Fibroblast of lung (primary cell): ENCODE data around the gene PRKCA. TPM values are rescaled to one million over a fixed set of nuclear protein-coding genes. Genes with fewer than 3 reads are reported as not detected.

Experiments used
- DNase-seq, 2 donors: peaks; one replicate each; pipeline versions ENCODE4 v3.0.0 to v3.0.0-alpha.2; 2010; ENCODE audit warnings: low read depth in 2 of 2
- H2AFZ ChIP-seq: 2 replicates; pipeline ENCODE4 v1.5.1; 2012; ENCODE audit warnings: low read length, control low read depth, inconsistent platforms
- H3K27ac ChIP-seq: 2 replicates; pipeline ENCODE4 v1.5.1; 2011; ENCODE audit warnings: low read length, control low read depth; ENCODE audit not compliant: insufficient read depth
- H3K27me3 ChIP-seq: 2 replicates; pipeline ENCODE4 v1.5.1; 2011; ENCODE audit warnings: mild to moderate bottlenecking, low read length; ENCODE audit not compliant: control insufficient read depth, insufficient read depth
- H3K36me3 ChIP-seq: 2 replicates; pipeline ENCODE4 v1.5.1; 2011; ENCODE audit warnings: low read length; ENCODE audit not compliant: control insufficient read depth, insufficient read depth
- H3K4me1 ChIP-seq: 2 replicates; pipeline ENCODE4 v1.5.1; 2011; ENCODE audit warnings: low read length; ENCODE audit not compliant: control insufficient read depth, insufficient read depth; ENCODE audit errors: extremely low read depth
- H3K4me2 ChIP-seq: 2 replicates; pipeline ENCODE4 v1.5.1; 2011; ENCODE audit warnings: low read length, control low read depth; ENCODE audit not compliant: insufficient read depth; ENCODE audit errors: extremely low read depth
- H3K4me3 ChIP-seq, 4 experiments: fragments of 200-600 bp in 1 of 4; sonication (generic) in 1 of 4; replicated peaks in 1 of 4; 2 replicates each; pipeline ENCODE4 v1.5.1; 2011 to 2016; ENCODE audit warnings: low read length in 4 of 4, low read depth in 3 of 4, mild to moderate bottlenecking in 3 of 4, control low read depth in 2 of 4, inconsistent platforms in 1 of 4, mixed read lengths in 1 of 4; ENCODE audit not compliant: insufficient read depth in 1 of 4; ENCODE audit errors: control extremely low read depth in 1 of 4
- H3K79me2 ChIP-seq: 2 replicates; pipeline ENCODE4 v1.5.1; 2012; ENCODE audit warnings: mild to moderate bottlenecking, low read length, inconsistent platforms; ENCODE audit not compliant: control insufficient read depth, insufficient read depth
- H3K9ac ChIP-seq: 2 replicates; pipeline ENCODE4 v1.5.1; 2011; ENCODE audit warnings: mild to moderate bottlenecking, low read length, control low read depth; ENCODE audit not compliant: insufficient read depth
- H3K9me3 ChIP-seq: 2 replicates; pipeline ENCODE4 v1.5.1; 2012; ENCODE audit warnings: low read depth, low read length; ENCODE audit not compliant: control insufficient read depth, insufficient read depth
- H4K20me1 ChIP-seq: 2 replicates; pipeline ENCODE4 v1.5.1; 2011; ENCODE audit warnings: low read length; ENCODE audit not compliant: control insufficient read depth, insufficient read depth; ENCODE audit errors: extremely low read depth
- CTCF ChIP-seq, 2 donors: IDR thresholded peaks in 1 of 2; conservative IDR thresholded peaks in 1 of 2; 1 replicate in 1 of 2; 2 replicates in 1 of 2; pipeline ENCODE4 v1.5.1; 2011 to 2012; ENCODE audit warnings: low read length in 2 of 2, control low read depth in 1 of 2, inconsistent platforms in 1 of 2, low read depth in 1 of 2, mild to moderate bottlenecking in 1 of 2
- EZH2 ChIP-seq: IDR thresholded peaks from 2 replicates; pipeline ENCODE4 v1.5.1; 2012; ENCODE audit warnings: low read length, control low read depth, mild to moderate bottlenecking; ENCODE audit errors: missing control alignments
- polyA plus RNA-seq, 2 donors: library from polyadenylated mRNA; depleted of rRNA in 1 of 2; stranded (reverse) in 1 of 2; unstranded in 1 of 2; fragments of >200 nt; gene quantifications; 2 replicates each; pipeline ENCODE4 v1.2.1, GENCODE V29; 2011 to 2012; ENCODE audit warnings: missing spikeins in 1 of 2
- total RNA-seq: library from RNA; depleted of rRNA; stranded (reverse); fragments of >200 nt; gene quantifications from 2 replicates; pipeline ENCODE4 v1.2.1, GENCODE V29; 2014

PRKCA gene
- total and polyA plus RNA-seq, 2 donors (not counting 1 experiment from before 2014, with no cell fraction given): 34.0 to 74.2 TPM

GRCh38 chr17:66400698-66401097 is 98.3 kb downstream of the PRKCA start:
- Histone ChIP-seq H3K36me3 (no peaks in the 10 kb centered on the region), H3K27me3 (no peaks in the 10 kb centered on the region), H3K4me2 (no peak overlapping the region), H3K9me3 (no peaks in the 10 kb centered on the region), H4K20me1 (no peaks in the 10 kb centered on the region), H2AFZ (no peak overlapping the region), H3K4me1 (peaks cover 11% of the 10 kb centered on the region), H3K27ac (no peak overlapping the region), H3K9ac (no peak overlapping the region), H3K4me3 (no peak overlapping the region), H3K79me2 (peaks cover 70% of the 10 kb centered on the region)
- TF ChIP-seq EZH2: no peak
- TF ChIP-seq CTCF (conservative IDR thresholded peaks at IDR 0.05 in 1 of 2, IDR thresholded peaks at IDR 0.05 in 1 of 2; ENCODE audit: low read depth in 1 of 2, low read length in 2 of 2): no peak
- DNase-seq: no peak

GRCh38 chr17:66401364-66401763 is 99.0 kb downstream of the PRKCA start:
- Histone ChIP-seq H3K36me3 (no peaks in the 10 kb centered on the region), H3K4me3 (no peak overlapping the region), H4K20me1 (no peaks in the 10 kb centered on the region), H3K79me2 (peaks cover 71% of the 10 kb centered on the region), H3K27me3 (no peaks in the 10 kb centered on the region), H2AFZ (no peak overlapping the region), H3K27ac (no peak overlapping the region), H3K4me2 (no peak overlapping the region), H3K4me1 (peaks cover 12% of the 10 kb centered on the region), H3K9ac (no peak overlapping the region), H3K9me3 (no peaks in the 10 kb centered on the region)
- TF ChIP-seq CTCF (conservative IDR thresholded peaks at IDR 0.05 in 1 of 2, IDR thresholded peaks at IDR 0.05 in 1 of 2; ENCODE audit: low read depth in 1 of 2, low read length in 2 of 2) (no peak), EZH2 (no peak)
- no peak for DNase-seq

DNA sequence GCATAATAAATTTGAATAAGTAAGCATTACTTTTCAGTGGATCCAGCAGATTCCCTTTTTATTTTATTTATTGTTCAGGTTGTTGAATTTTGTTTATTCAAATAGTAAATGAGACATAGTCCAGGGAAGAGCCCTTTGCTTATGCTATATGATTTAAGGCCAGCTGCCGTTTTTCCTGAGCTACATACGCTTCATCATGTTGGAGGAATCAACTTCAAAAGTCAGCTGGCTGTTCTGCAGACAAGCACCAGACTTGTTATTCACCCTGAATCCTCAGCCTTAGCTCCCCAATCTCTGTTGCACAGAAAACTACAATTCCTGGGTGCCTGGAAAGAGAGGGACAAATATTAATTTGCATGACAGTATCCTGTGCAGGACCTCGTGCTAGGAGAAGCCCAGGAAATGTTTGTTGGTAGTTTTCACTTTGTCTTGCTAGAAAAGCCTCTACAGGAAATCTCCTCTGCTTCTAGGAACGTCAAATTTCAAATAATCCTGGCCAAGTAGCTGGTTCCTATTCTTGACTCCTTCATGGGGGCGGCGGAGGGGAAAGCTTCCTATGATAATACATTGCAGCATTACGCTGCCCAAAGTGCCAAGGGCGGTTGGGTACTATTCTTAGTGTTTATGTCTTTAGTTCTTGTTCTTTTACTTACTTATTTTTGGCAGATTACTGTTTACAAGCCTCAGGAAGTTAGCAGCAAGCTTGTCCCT is 101.6 kb downstream of the PRKCA start:
- peak in 1 of 2 donors; percentile 36 for DNase-seq

More for the DNA sequence above, 101.6 kb downstream of the PRKCA start:
- Histone ChIP-seq H2AFZ (no peak overlapping the region), H3K9me3 (no peaks in the 10 kb centered on the region), H3K4me3 (no peak overlapping the region), H4K20me1 (no peaks in the 10 kb centered on the region), H3K27ac (no peak overlapping the region), H3K4me2 (peak overlapping the region; percentile 76), H3K9ac (no peak overlapping the region), H3K27me3 (no peaks in the 10 kb centered on the region), H3K36me3 (no peaks in the 10 kb centered on the region), H3K4me1 (peaks cover 12% of the 10 kb centered on the region), H3K79me2 (peaks cover 69% of the 10 kb centered on the region)
- TF ChIP-seq CTCF (conservative IDR thresholded peaks at IDR 0.05 in 1 of 2, IDR thresholded peaks at IDR 0.05 in 1 of 2; ENCODE audit: low read depth in 1 of 2, low read length in 2 of 2): no peak
